Measurements from ENCODE around the gene SH3PXD2A. TPM values are rescaled to one million over a fixed set of nuclear protein-coding genes. Genes with fewer than 3 reads are reported as not detected.

SH3PXD2A gene
- total and polyA plus RNA-seq, 2 donors (not counting 1 experiment from before 2014, with no cell fraction given) = 3.2 to 33.5 TPM

DNA sequence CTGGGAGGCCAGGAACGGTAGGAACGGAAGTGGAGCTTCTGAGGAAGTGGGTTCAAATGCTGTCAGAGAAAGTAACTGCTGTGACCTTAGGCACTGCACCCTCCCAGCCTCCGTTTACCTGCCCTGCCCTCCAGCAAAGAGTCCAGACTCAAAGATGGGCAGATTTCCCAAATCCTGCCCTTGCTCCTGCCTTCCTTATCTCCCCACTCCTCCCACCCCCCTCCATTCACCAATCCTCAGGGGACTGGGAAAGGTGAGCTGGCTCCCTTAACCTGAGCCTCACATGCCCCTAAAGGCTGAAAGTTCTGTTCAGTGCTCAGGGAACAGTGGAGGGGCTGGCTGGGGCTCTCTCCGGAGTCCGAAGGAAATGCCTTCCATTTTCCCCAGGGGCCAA lies 161.6 kb downstream of the SH3PXD2A start:
- Histone ChIP-seq H3K79me2 (ENCODE audit: control insufficient read depth, insufficient read depth, low read length) (no peaks in the 10 kb centered on the region), H4K20me1 (ENCODE audit: control insufficient read depth, insufficient read depth, low read length, poor library complexity, severe bottlenecking) (no peaks in the 10 kb centered on the region), H3K9ac (ENCODE audit: low read length) (peak overlapping the region; percentile 69), H3K4me3 (ENCODE audit: control extremely low read depth in 1 of 5, extremely low read depth in 1 of 5, insufficient read depth in 1 of 5, low read depth in 2 of 5, low read length in 4 of 5) (peak overlapping the region in 3 of 5 experiments; percentile 68 to 76 (median 71)), H3K36me3 (replicated peaks in 1 of 2; ENCODE audit: control extremely low read depth in 1 of 2, control insufficient read depth in 1 of 2, extremely low read depth in 1 of 2, insufficient read depth in 2 of 2, low read length in 1 of 2) (no peaks in the 10 kb centered on the region), H2AFZ (ENCODE audit: insufficient read depth, low read depth, low read length, poor library complexity, severe bottlenecking) (peak overlapping the region; percentile 53), H3K4me2 (replicated peaks; ENCODE audit: low read depth, low read length, poor library complexity, severe bottlenecking) (peak overlapping the region; percentile 98), H3K9me3 (ENCODE audit: control extremely low read depth in 1 of 3, control insufficient read depth in 2 of 3, insufficient read depth in 1 of 3, low read length in 2 of 3) (no peaks in the 10 kb centered on the region), H3K4me1 (ENCODE audit: control insufficient read depth in 2 of 2, insufficient read depth in 2 of 2, low read length in 2 of 2) (peaks cover 31 to 51% of the 10 kb centered on the region in 2 donors), H3K27me3 (replicated peaks in 1 of 4; ENCODE audit: control extremely low read depth in 1 of 4, control insufficient read depth in 3 of 4, insufficient read depth in 4 of 4, low read length in 3 of 4) (peaks cover 0 to 3% (median 1%) of the 10 kb centered on the region in 4 experiments), H3K27ac (ENCODE audit: low read length in 2 of 2) (no peak overlapping the region)
- ATAC-seq (ENCODE audit: low read depth) = no peak
- peak overlapping the region; percentile 91 for H3K4me3 Mint-ChIP-seq
- intact Hi-C loops (cut with micrococcal nuclease) = no loop called here
- TF ChIP-seq, protein P1, sequence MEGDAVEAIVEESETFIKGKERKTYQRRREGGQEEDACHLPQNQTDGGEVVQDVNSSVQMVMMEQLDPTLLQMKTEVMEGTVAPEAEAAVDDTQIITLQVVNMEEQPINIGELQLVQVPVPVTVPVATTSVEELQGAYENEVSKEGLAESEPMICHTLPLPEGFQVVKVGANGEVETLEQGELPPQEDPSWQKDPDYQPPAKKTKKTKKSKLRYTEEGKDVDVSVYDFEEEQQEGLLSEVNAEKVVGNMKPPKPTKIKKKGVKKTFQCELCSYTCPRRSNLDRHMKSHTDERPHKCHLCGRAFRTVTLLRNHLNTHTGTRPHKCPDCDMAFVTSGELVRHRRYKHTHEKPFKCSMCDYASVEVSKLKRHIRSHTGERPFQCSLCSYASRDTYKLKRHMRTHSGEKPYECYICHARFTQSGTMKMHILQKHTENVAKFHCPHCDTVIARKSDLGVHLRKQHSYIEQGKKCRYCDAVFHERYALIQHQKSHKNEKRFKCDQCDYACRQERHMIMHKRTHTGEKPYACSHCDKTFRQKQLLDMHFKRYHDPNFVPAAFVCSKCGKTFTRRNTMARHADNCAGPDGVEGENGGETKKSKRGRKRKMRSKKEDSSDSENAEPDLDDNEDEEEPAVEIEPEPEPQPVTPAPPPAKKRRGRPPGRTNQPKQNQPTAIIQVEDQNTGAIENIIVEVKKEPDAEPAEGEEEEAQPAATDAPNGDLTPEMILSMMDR (IDR thresholded peaks at IDR 0.05) = no peak
- TF ChIP-seq EZH2 (IDR thresholded peaks at IDR 0.05; ENCODE audit: borderline replicate concordance, insufficient read depth, low read depth, low read length, poor library complexity, severe bottlenecking) = no peak
- peaks cover 48% of the 10 kb centered on the region for H3K4me1 Mint-ChIP-seq
- DNase-seq = no peak
- H3K27ac Mint-ChIP-seq = peak overlapping the region; percentile 85
- POLR2A ChIA-PET = no interaction called here
- no peaks in the 10 kb centered on the region for H3K9me3 Mint-ChIP-seq (ENCODE audit: insufficient read depth)
- CTCF ChIA-PET = interaction anchor here (0.6 kb wide), 1 partner anchor 9 kb away, joined by 3 read pairs; no protein-coding TSS in a partner anchor
- 49% methylated on average over 3 of the region's 5 CpGs for WGBS (ENCODE audit: insufficient coverage)
- no peaks in the 10 kb centered on the region for H3K27me3 Mint-ChIP-seq

DNA sequence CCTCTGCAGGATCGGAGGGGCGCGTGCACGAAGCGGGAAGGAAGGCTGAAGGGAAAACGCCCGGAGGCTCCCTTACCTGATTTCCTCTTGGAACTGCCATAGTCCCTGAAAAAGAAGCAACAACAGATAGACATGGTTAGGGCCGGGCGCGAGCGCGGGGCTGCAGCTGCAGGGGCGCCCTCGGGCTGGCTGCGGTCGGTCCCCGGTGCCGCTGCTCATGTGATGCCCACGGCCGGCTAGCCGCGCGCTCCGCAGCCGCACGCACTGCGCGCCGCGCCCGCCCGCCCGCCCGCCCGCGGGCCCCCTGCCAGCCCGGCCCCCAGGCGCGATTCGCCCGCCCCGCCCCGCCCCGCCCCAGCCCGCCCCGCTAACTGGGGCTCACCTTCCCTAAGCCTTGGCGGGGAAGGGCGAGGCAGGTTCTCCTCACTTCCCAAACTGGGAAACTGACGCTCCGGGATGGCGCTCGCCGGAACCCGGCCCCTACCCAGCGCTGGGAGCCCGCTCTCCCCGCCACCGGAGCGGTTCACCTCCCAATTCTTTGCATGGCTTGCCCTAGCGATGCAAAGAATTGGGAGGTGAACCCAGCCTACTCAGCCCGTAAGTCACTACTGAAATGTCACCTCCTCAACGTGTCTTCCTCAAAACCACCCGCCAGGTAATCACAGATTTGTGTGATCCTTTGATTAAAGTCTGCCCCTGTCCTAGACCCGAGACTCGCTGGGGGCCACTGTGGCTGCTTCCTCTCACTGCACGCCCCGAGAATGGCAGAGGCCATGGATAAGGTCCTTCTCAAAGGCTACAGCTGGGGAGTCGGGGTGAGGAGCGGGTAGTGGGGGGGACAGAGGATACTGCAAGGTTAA lies 162.2 kb downstream of the SH3PXD2A start:
- Histone ChIP-seq H2AFZ (ENCODE audit: insufficient read depth, low read depth, low read length, poor library complexity, severe bottlenecking) (peak overlapping the region; percentile 53), H3K27me3 (replicated peaks in 1 of 4; ENCODE audit: control extremely low read depth in 1 of 4, control insufficient read depth in 3 of 4, insufficient read depth in 4 of 4, low read length in 3 of 4) (peaks cover 0 to 3% (median 1%) of the 10 kb centered on the region in 4 experiments), H3K4me3 (ENCODE audit: control extremely low read depth in 1 of 5, extremely low read depth in 1 of 5, insufficient read depth in 1 of 5, low read depth in 2 of 5, low read length in 4 of 5) (peak overlapping the region; percentile 13 to 82 (median 73)), H3K27ac (ENCODE audit: low read length in 2 of 2) (peak overlapping the region; percentile 66 to 68), H3K4me1 (ENCODE audit: control insufficient read depth in 2 of 2, insufficient read depth in 2 of 2, low read length in 2 of 2) (peaks cover 31 to 51% of the 10 kb centered on the region in 2 donors), H3K9ac (ENCODE audit: low read length) (peak overlapping the region; percentile 80), H4K20me1 (ENCODE audit: control insufficient read depth, insufficient read depth, low read length, poor library complexity, severe bottlenecking) (no peaks in the 10 kb centered on the region), H3K9me3 (ENCODE audit: control extremely low read depth in 1 of 3, control insufficient read depth in 2 of 3, insufficient read depth in 1 of 3, low read length in 2 of 3) (no peaks in the 10 kb centered on the region), H3K79me2 (ENCODE audit: control insufficient read depth, insufficient read depth, low read length) (no peaks in the 10 kb centered on the region), H3K4me2 (replicated peaks; ENCODE audit: low read depth, low read length, poor library complexity, severe bottlenecking) (peak overlapping the region; percentile 98), H3K36me3 (replicated peaks in 1 of 2; ENCODE audit: control extremely low read depth in 1 of 2, control insufficient read depth in 1 of 2, extremely low read depth in 1 of 2, insufficient read depth in 2 of 2, low read length in 1 of 2) (no peaks in the 10 kb centered on the region)
- Mint-ChIP-seq H3K4me1 (peaks cover 50% of the 10 kb centered on the region), H3K27me3 (no peaks in the 10 kb centered on the region), H3K4me3 (peak overlapping the region; percentile 94), H3K27ac (peak overlapping the region; percentile 87), H3K9me3 (ENCODE audit: insufficient read depth) (no peaks in the 10 kb centered on the region)
- TF ChIP-seq, protein P1 (IDR thresholded peaks at IDR 0.05) = no peak
- TF ChIP-seq EZH2 (IDR thresholded peaks at IDR 0.05; ENCODE audit: borderline replicate concordance, insufficient read depth, low read depth, low read length, poor library complexity, severe bottlenecking) = no peak
- ChIA-PET CTCF (interaction anchor here (0.6 kb wide), 1 partner anchor 9 kb away, joined by 3 read pairs; no protein-coding TSS in a partner anchor), POLR2A (interaction anchor here (0.7 kb wide), 1 partner anchor 879 kb away, joined by 6 read pairs; no protein-coding TSS in a partner anchor)
- DNase-seq = peak; percentile 80
- intact Hi-C loops (cut with micrococcal nuclease) = loop anchor here (1.0 kb wide), 3 partner anchors 15 to 429 kb away; partner anchors contain the start of gene SFR1
- ATAC-seq (ENCODE audit: low read depth) = peak; percentile 51
- 0% methylated on average over 38 of the region's 69 CpGs for WGBS (ENCODE audit: insufficient coverage)
